Renal pelvis (tissue), 12 donors: ENCODE results near the gene SUSD4. TPM values are rescaled to one million over a fixed set of nuclear protein-coding genes. Genes with fewer than 3 reads are reported as not detected.
"Not testable (repeated sequence)": the region's sequence is repeated elsewhere in the genome, so short reads cannot be mapped to it uniquely, and the experiment has no call there.

Experiments
- DNase-seq: peaks from one replicate; pipeline ENCODE4 v3.0.0-alpha.2; 2013
- long read RNA-seq, 16 experiments: transcript quantifications; one replicate each; lab custom pipeline, GENCODE V29; 2026
- polyA plus RNA-seq, 3 donors: library from polyadenylated mRNA; unstranded; fragments of 120-200 nt; gene quantifications; one replicate each; pipeline ENCODE4 v1.2.1, GENCODE V29; 2013; ENCODE audit not compliant: insufficient read length in 3 of 3

SUSD4 gene, protein sequence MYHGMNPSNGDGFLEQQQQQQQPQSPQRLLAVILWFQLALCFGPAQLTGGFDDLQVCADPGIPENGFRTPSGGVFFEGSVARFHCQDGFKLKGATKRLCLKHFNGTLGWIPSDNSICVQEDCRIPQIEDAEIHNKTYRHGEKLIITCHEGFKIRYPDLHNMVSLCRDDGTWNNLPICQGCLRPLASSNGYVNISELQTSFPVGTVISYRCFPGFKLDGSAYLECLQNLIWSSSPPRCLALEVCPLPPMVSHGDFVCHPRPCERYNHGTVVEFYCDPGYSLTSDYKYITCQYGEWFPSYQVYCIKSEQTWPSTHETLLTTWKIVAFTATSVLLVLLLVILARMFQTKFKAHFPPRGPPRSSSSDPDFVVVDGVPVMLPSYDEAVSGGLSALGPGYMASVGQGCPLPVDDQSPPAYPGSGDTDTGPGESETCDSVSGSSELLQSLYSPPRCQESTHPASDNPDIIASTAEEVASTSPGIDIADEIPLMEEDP
- 10 to 100 TPM; 16.7 to 20.5 (median 17.2) TPM for polyA plus RNA-seq
- long read RNA-seq, donor 1, partial matches to known transcripts, result 0 of 4 reads
- long read RNA-seq, donor 1, other reads (novel, unspliced or antisense), result 0 of 4 reads
- long read RNA-seq, donor 2, partial matches to known transcripts, result 0 of 7 reads
- long read RNA-seq, donor 2, other reads (novel, unspliced or antisense), result 0 of 7 reads
- long read RNA-seq, donor 3, partial matches to known transcripts, result 0 of 2 reads
- long read RNA-seq, donor 3, other reads (novel, unspliced or antisense), result 0 of 2 reads
- long read RNA-seq, donor 4, partial matches to known transcripts, result 0 of 4 reads
- long read RNA-seq, donor 4, other reads (novel, unspliced or antisense), result 0 of 4 reads
- long read RNA-seq, donor 5, partial matches to known transcripts, result 0 of 1 reads
- long read RNA-seq, donor 5, other reads (novel, unspliced or antisense), result 0 of 1 reads
- long read RNA-seq, donor 6, result 0 reads
- long read RNA-seq, donor 7, partial matches to known transcripts, result 0 of 1 reads
- long read RNA-seq, donor 7, other reads (novel, unspliced or antisense), result 0 of 1 reads
- long read RNA-seq, donor 8, result 0 reads
- long read RNA-seq, donor 9, partial matches to known transcripts, result 0 of 3 reads
- long read RNA-seq, donor 9, other reads (novel, unspliced or antisense), result 0 of 3 reads
- long read RNA-seq, donor 10, partial matches to known transcripts, result 0 of 3 reads
- long read RNA-seq, donor 10, other reads (novel, unspliced or antisense), result 0 of 3 reads
- long read RNA-seq, donor 11, partial matches to known transcripts, result 0 of 1 reads
- long read RNA-seq, donor 11, other reads (novel, unspliced or antisense), result 0 of 1 reads
- long read RNA-seq, donor 12, transcript SUSD4-204 (9 exons, 3,025 nt), result major isoform, 6 of 7 reads
- long read RNA-seq, donor 12, partial matches to known transcripts, result 0 of 7 reads
- long read RNA-seq, donor 12, other reads (novel, unspliced or antisense), result 0 of 7 reads
- long read RNA-seq, donor 13, partial matches to known transcripts, result 0 of 1 reads
- long read RNA-seq, donor 13, other reads (novel, unspliced or antisense), result 0 of 1 reads
- long read RNA-seq, donor 14, result 0 reads
- long read RNA-seq, donor 15, partial matches to known transcripts, result 5 of 9 reads
- long read RNA-seq, donor 15, other reads (novel, unspliced or antisense), result 0 of 9 reads
- long read RNA-seq, donor 16, partial matches to known transcripts, result 0 of 2 reads
- long read RNA-seq, donor 16, other reads (novel, unspliced or antisense), result 0 of 2 reads

DNA sequence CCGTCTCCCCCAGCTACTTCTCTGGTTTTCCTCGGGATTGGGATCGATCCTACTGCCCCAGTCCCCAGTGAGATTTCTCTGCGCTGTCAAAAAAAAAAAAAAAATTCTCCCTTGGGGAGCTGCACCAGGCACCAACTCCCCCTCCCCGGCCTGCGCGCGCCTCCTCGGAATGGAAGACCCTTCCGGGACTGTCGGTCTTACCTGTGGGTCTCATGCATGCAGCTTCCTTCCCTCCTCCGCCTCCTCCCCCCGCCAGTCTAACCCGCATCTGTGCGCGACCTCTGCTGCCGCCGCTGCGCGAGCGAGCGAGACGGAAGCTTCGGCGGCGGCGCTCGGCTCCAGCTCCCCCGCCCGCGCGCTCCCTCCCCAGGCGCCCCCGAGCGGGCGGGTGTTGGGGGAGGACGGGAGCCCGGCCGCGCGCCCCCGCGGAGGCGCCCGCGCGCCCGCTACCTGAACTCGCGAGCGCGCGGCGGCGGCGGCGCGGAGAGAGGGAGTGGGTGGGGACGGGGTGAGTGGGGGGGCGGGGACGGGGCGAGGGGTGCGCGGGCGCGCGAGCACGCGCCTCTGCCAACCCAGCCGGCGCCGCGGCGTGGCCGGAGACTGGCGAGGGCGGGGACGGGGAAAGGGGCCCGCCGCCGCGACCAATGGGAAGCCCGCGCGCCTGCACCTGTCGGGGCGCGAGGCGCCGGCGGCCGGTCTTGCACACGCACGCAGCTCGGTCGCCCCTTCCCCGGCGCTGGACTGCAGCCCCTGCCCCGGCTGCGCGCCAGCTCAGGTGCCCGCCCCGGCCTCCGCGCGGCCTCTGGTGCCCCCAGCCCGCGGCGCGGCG is at the start of gene SUSD4:
SUSD4 (minus strand) TSS at position 321 of the 829 bp plus-strand sequence. CDS start 751 bp downstream, outside the sequence.
- peak; percentile 74 for DNase-seq

DNA sequence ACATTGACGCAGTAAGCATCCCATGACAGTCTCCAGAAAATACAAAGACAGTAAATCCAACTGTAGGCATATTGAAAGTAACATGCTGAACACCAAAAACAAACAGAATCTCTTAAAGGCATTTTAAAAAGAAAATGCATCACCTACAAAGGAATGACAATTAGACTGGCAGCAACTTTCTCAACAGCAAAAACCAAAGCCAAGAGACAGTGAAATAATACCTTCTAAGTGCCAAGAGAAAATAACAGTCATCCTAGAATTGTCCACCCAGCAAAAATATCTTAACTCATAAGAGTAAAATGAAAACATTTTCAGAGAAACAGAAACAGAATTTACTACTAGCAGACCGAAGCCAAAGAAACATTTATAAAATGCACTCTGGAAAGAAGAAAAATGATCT is 49.2 kb upstream of the SUSD4 start:
- no peak for DNase-seq

DNA sequence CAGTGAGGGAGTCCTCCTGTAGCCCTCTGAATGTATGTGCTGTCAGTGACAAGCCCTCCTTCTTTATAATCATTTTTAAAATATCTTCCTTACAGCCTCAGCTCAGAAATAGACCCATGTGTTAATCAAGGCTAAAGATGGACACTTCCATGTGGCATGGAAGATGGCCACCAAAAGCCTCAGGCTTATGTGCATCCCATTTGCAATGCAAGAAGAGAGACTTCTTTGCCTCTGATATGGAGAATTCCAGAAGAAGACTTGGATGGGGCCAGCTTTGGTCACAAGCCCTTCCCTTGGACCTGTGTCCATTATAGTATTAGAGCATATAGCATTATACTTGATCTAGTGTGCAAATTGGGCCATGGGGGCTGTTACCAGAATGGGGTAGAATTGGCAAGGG is 47.7 kb upstream of the SUSD4 start:
- no peak for DNase-seq

DNA sequence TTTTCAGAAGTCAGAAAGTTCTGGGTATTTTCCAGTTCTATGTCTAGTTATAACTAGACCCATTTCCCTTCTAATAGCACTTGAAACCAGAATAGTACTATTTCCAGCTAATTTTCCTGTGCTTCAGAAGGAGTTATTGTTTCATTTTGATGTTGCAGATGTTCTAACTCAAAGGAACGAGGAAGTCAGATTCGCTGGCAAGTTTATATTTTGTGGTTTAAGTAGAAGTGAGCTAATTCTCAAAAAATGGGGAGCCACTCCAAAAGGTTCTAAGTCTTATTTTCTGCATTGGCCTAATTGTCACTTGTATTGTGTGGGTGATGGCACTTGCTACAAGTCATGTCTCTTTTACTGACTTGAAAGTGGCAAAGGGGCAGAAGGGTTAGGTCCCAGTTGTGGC is 47.3 kb upstream of the SUSD4 start:
- DNase-seq, result no peak

DNA sequence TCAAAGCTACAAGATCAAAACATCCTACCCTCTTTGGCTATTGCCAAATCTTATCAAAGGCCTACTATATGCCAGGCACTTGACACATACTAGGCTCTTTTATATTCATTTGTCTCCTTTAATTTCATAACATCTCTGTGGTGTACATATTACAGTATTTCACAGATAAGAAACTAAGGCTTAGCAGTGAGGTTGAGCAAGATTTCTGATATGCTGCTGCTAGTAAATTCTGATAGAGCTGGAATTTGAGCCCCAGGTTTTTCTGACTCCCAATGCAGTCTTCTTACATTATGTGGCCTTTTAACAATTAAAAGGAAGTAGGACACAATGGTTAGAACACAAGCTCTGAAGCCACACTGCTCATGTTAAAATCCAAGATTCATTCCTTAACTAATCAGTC is 46.1 kb upstream of the SUSD4 start:
- no peak for DNase-seq

DNA sequence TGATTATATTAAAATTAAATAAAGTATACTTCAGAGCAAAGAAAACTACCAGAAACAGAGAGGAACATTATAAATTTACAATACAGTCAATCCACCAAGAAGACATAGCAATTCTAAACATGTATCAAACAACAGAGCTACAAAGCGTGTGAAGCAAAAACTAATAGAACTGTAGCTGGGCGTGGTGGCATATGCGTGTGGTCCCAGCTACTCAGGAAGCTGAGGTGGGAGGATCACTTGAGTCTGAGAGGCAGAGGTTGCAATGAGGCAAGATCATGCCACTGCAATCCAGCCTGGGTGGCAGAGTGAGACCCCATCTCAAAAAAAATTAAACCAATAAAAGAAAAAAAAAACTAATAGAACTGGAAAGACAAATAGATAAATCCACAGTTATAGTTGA is 41.5 kb upstream of the SUSD4 start:
- DNase-seq, result no peak

DNA sequence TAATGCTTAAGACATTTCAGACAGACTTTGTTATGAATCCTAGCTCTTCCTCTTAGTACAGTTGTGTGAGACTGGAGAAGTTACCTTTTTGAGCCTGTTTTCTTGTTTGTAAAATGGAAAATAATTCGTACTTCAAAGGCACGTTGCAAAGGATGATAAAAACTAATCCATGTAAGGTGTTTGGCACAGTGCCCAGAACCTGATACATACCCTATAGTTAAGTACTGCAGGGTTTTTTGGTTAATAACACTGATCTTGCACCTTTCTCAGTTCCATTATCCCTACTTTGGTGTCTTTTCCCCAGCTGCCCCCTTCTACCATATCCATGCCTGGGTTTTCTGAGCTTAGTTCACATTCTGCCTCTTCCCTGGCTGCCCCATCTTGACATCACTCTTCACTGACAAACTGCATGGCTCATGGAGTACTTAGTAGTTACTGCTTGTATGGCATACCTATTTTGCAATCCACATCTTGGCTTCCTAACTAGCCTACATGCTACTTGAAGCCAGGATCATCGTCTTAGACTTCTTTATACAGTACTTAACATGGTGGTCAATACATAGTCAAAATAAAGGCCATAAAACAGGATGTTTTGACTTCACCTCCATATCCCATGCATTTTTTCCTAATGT is 39.3 kb upstream of the SUSD4 start:
- DNase-seq, result no peak

DNA sequence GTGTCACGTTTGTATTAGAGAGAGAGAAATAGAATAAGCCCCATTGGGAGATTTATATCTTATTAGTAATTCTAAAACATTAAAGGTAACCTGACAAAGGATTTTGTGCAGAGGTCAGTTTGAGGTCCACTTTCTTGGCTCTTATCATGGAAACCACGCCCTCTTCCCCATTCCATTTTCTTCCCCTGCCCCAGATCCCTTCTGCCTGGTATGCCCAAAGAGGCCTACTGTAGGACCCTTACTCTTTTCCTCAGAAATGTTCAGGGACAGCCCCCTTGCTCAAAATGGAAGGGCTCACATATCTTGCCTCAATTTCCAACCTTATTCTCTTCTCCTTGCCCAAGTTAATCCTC is 38.8 kb upstream of the SUSD4 start:
- no peak for DNase-seq

DNA sequence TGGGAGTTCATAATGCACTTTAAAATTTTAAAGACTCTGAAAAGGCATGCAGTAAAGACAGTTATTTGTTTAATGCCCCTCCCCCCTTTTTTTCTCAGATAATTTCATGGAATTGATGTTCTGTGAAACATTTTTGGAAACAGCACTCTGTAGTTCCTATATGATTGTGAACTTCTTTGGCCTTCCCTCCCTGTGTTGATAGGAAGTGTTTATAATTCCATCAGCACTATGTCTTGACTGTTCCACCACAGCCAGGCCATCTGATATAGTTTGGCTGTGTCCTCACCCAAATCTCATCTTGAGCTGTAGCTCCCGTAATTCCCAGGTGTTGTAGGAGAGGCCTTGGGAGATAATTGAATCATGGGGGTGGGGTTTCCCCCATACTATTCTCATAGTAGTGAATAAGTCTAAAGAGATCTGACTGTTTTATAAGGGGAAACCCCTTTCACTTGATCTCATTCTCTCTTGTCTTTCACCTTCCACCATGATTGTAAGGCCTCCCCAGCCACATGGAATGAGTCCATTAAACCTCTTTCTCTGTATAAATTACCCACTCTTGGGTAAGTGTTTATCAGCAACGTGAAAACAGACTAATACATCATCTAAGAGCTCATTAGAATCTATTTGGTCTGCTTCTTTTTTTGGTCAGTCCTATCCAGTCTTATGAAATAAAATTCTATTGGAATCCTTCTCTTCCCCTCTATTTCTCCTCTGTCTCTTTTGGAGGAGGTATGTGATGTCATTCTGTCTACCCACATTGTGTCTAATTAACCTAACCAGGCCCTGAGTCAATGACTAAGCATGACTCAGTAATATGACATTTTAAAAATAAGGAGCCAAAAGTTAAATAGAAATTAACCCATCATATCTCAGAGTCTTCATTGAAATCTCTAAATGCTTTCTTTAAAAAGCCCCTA is 38.2 kb upstream of the SUSD4 start:
- DNase-seq, result no peak

DNA sequence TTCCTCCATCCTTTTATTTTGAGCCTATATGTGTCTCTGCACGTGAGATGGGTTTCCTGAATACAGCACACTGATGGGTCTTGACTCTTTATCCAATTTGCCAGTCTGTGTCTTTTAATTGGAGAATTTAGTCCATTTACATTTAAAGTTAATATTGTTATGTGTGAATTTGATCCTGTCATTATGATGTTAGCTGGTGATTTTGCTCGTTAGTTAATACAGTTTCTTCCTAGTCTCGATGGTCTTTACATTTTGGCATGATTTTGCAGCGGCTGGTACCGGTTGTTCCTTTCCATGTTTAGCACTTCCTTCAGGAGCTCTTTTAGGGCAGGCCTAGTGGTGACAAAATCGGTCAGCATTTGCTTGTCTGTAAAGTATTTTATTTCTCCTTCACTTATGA is 35.4 kb upstream of the SUSD4 start:
- DNase-seq, result not testable (repeated sequence)

DNA sequence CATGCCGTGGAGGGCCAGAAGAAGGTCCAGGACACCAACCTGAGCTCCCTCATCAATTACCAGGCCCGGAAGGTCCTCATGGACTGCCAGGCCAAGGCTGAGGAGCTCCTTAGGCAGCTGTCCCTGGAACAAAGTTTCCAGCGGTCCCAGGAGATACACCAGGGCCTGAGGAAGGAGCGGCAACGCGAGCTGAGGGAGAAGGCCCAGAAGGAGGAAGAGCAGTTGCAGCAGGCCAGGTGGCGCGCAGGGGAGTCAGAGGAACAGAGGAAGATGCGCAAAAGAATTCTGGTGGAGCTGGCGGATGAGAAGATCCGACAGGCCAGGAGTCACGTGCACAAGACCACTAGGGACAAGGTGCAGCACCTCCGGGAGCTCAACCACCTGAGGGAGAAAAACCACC is 30.7 kb upstream of the SUSD4 start:
- DNase-seq, result no peak

DNA sequence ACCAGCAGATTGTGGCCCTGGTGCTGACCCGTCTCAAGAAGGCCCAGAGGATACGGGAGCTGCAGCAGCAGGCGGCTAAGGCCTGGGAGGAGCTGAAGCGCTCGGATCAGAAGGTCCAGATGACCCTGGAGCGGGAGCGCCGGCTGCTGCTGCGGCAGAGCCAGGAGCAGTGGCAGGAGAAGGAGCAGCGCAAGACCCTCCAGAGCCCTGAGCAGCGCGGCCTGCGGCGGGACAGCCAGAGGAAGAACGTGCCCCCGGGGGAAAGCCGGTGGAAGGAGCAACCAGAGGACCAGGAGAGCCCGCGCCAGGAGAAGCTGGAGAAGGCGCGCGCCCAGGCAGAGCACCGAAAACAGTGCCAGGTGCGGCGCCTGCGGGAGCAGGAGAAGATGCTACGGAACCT is 30.3 kb upstream of the SUSD4 start:
- DNase-seq, result no peak

DNA sequence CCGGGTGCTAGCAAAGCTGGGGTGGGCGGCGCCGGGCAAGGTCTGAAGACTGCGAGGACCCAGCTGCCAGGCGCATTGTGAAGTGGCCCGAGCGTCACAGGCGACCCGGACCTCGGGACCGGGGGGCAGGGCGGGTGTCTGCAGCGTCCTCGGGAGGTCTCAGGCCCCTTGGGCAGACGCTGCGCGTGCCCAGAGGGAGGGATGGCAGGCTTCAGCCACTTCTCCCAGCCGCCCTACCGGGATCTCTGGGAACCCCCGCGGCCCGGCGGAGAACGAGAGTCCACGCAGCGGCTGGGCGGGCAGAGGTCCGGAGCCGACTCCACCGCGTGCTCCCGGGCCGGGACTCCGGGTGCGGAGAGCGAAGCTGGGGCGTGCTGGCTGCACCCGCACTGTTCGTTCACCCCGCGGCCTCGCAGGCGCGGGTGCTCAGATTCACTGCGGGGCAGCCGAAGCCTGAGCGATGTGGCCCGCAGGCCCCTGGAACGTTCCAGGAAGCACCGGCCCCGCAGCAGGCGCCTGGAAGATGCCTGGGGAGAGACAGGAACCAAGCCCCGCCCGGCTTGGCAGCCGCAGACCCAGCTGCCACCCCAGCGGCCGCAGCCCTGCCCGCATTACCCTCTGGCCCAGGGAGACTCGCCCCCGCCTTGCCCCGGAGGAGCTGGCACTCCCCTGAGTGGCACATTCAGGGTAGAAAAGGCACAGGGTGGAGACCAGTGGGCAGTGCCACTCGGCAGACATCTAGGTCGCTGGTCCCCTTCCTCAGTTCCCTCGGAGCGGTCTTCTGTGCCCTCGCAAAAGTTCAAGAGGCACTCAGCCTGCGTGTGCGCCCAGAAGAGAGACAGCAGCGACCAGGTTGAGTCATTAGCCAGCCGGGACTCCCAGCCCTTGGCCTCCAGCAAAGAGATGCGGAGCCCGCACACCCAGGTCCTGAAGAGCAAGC is 29.6 kb upstream of the SUSD4 start, which contains the start of gene CCDC185:
CCDC185 (plus strand) TSS at position 141 of the 940 bp plus-strand sequence; CDS start at position 202, 61 bp downstream.
- peak; percentile 7 for DNase-seq

DNA sequence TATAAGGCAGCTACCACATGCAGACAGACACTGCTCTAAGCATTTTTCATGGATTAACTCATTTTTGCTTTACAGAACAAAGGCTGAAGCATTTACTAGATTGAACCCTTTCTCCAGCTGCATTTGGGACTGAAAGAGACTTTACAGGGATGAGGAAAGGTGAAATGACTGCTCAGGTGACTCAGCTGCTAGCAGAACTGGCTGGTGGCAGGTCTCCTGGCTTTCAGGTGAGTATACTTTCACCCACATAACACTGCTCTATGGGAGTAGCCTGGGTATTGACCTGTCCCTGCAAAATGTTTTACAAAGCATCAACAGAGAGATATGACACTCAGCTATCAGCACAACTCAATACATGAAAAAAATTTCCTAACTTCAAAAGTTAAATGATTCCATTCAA is 26.6 kb upstream of the SUSD4 start:
- DNase-seq, result no peak

DNA sequence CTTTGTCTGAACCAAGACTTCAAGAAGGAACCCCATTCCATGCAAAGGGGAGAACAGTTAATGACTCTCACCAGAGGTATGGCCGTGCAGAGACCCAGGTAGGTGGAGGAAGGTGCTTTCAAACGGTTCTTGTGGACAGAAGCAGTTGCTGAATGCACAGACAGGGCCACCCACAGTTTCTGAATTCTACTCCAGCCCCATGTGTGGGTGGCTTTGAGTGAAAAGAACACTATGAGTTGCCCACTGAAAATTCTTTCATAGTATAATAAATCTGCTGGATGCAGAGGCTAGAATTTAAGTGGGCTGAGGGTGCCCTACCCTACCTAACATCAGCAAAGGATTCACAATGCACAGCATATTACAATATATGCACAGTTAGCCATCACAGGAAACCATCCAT is 22.0 kb upstream of the SUSD4 start:
- no peak for DNase-seq

DNA sequence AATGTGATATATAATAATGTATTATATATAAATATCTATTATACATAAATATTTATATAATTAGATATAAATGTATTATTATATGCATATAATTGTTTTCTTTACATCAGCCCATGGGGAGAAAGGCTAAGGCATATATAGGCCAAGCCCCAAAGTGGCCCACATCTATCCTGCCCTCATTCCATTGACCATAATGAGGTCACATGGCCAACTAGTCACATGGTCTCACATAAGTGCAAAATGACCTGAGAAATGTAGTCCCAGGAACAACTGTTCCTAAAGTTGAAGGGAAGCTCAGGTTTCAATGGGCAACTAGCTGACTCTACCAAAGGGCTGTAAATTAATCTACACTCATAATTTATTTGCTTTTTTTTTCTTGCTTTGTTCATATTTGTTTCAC is 14.8 kb upstream of the SUSD4 start:
- DNase-seq, result no peak

DNA sequence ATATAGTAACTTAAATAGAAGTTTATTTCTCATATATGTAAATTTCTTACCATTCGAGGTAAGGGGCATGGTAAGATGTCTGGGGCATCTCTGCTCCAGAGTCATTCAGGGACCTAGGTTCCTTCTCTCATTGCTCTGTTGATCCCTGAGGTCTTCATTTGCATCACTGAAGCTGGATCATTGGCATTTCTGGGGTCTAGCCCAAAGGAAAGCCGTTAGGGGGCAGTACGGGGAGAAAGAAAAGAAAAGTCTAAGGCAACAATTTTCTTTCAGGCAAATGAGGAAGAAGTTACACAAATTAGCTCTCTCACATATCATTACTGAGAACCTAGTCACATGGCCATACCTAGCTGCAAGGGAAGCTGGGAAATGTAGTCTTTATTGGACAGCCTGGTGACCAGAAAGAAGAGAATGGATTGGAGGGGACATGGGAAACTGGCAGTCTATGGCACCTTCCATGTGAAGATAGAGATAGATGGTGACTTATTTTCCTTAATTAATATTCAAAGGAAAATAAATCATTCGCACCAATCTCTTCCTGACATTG is 10.2 kb upstream of the SUSD4 start:
- no peak for DNase-seq
